Neural progenitor cell (in vitro differentiated cells): ENCODE data around the gene MDGA2. TPM values are rescaled to one million over a fixed set of nuclear protein-coding genes. Genes with fewer than 3 reads are reported as not detected.
A peak's percentile ranks its signal among the peaks of the same experiment; 100 is the strongest.

Source experiments
- DNase-seq: peaks from one replicate; pipeline ENCODE4 v3.0.0-alpha.2; 2016; ENCODE audit warnings: low spot score
- H2AFZ ChIP-seq: fragments of 200-600 bp; sonication (generic); replicated peaks from 2 replicates; pipeline ENCODE4 v1.6.1; 2016; ENCODE audit warnings: antibody characterized with exemption
- H3F3A ChIP-seq: fragments of 200-600 bp; sonication (generic); 2 replicates; pipeline ENCODE4 v1.6.1; 2016; ENCODE audit warnings: antibody characterized with exemption, low read depth
- H3K27ac ChIP-seq: fragments of 200-600 bp; sonication (generic); 2 replicates; pipeline ENCODE4 v1.5.1; 2016; ENCODE audit warnings: mild to moderate bottlenecking
- H3K27me3 ChIP-seq: fragments of 200-600 bp; sonication (generic); 2 replicates; pipeline ENCODE4 v1.6.1; 2016; ENCODE audit warnings: mild to moderate bottlenecking, moderate library complexity
- H3K36me3 ChIP-seq: fragments of 200-600 bp; sonication (generic); 2 replicates; pipeline ENCODE4 v1.5.1; 2016
- H3K4me1 ChIP-seq: fragments of 200-600 bp; sonication (generic); 2 replicates; pipeline ENCODE4 v1.6.1; 2016; ENCODE audit warnings: mixed run types
- H3K4me2 ChIP-seq: fragments of 200-600 bp; sonication (generic); 2 replicates; pipeline ENCODE4 v1.6.1; 2016
- H3K4me3 ChIP-seq: fragments of 200-600 bp; sonication (generic); 2 replicates; pipeline ENCODE4 v1.5.1; 2016
- H3K79me2 ChIP-seq: fragments of 200-600 bp; sonication (generic); 2 replicates; pipeline ENCODE4 v1.6.1; 2016; ENCODE audit warnings: low read depth
- H3K9ac ChIP-seq: fragments of 200-600 bp; sonication (generic); 2 replicates; pipeline ENCODE4 v1.6.1; 2016
- H3K9me3 ChIP-seq: fragments of 200-600 bp; sonication (generic); 2 replicates; pipeline ENCODE4 v1.5.1; 2016; ENCODE audit warnings: low read depth
- H4K20me1 ChIP-seq: fragments of 200-600 bp; sonication (generic); 2 replicates; pipeline ENCODE4 v1.6.1; 2016; ENCODE audit warnings: low read depth
- H3K27ac Mint-ChIP-seq: 3 replicates; pipeline ENCODE4 v1.8.0; 2021; ENCODE audit warnings: mixed read lengths
- H3K27me3 Mint-ChIP-seq: 2 replicates; pipeline ENCODE4 v1.8.0; 2022; ENCODE audit warnings: low read depth, mild to moderate bottlenecking, inconsistent platforms, moderate library complexity, mixed read lengths; ENCODE audit not compliant: insufficient read depth
- H3K36me3 Mint-ChIP-seq: 3 replicates; pipeline ENCODE4 v1.8.0; 2021; ENCODE audit warnings: mixed read lengths
- H3K4me1 Mint-ChIP-seq: 3 replicates; pipeline ENCODE4 v1.8.0; 2021; ENCODE audit warnings: mixed read lengths
- H3K4me3 Mint-ChIP-seq: 3 replicates; pipeline ENCODE4 v1.8.0; 2021; ENCODE audit warnings: mild to moderate bottlenecking, moderate library complexity, mixed read lengths
- H3K9me3 Mint-ChIP-seq: 3 replicates; pipeline ENCODE4 v1.8.0; 2020; ENCODE audit warnings: mixed read lengths
- EZH2 ChIP-seq: fragments of 200-600 bp; sonication (generic); IDR thresholded peaks from 2 replicates; pipeline ENCODE4 v1.6.1; 2017; ENCODE audit warnings: antibody characterized with exemption, mild to moderate bottlenecking, moderate library complexity
- EZH2phosphoT487 ChIP-seq: fragments of 200-600 bp; sonication (generic); IDR thresholded peaks from 2 replicates; pipeline ENCODE4 v1.6.1; 2017; ENCODE audit warnings: antibody characterized with exemption
- total RNA-seq: library from RNA; depleted of rRNA; stranded (reverse); fragments of >200 nt; gene quantifications from 2 replicates; pipeline ENCODE4 v1.2.3, GENCODE V29; 2015; ENCODE audit warnings: low replicate concordance
- TF ChIP-seq, protein P1 (sequence below): fragments of 200-600 bp; sonication (generic); IDR thresholded peaks from 2 replicates; pipeline ENCODE4 v1.5.1; 2017; ENCODE audit warnings: antibody characterized with exemption, mild to moderate bottlenecking

MDGA2 gene
- total RNA-seq, 1 donor from 2014 or later = 1.0 TPM

DNA sequence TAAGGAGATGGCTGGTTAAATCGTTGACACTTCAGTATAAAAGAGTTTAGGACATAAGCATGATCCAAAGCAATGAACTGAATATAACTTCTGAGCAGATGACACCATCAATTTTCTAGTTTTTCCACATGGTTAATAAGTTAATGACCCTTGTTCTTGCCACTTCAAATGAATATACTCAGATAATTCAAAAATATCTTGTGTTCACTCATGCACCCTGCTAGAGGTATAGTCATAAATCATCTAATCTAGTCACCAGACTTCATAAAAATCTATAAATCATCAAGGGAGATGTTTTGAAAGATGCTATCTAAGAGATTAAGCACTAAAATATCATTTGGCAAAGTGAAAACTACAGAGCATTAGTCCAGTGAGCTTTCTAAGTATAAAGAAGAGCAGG, 131.9 kb downstream of the MDGA2 start:
- no peaks in the 10 kb centered on the region for H3K9me3 ChIP-seq
- peaks cover 16% of the 10 kb centered on the region for H3K4me1 ChIP-seq
- Mint-ChIP-seq H3K27me3 (peaks cover 4% of the 10 kb centered on the region), H3K27ac (no peak overlapping the region), H3K4me3 (no peak overlapping the region), H3K36me3 (no peaks in the 10 kb centered on the region), H3K4me1 (peaks cover 31% of the 10 kb centered on the region), H3K9me3 (no peaks in the 10 kb centered on the region)
- H4K20me1 ChIP-seq = no peaks in the 10 kb centered on the region
- H2AFZ ChIP-seq = no peak overlapping the region
- H3K4me2 ChIP-seq = no peak overlapping the region
- no peaks in the 10 kb centered on the region for H3F3A ChIP-seq
- H3K27ac ChIP-seq = no peak overlapping the region
- H3K4me3 ChIP-seq = no peak overlapping the region
- no peak overlapping the region for H3K9ac ChIP-seq
- no peaks in the 10 kb centered on the region for H3K79me2 ChIP-seq
- TF ChIP-seq EZH2phosphoT487 (no peak), EZH2 (no peak)
- TF ChIP-seq, protein P1, sequence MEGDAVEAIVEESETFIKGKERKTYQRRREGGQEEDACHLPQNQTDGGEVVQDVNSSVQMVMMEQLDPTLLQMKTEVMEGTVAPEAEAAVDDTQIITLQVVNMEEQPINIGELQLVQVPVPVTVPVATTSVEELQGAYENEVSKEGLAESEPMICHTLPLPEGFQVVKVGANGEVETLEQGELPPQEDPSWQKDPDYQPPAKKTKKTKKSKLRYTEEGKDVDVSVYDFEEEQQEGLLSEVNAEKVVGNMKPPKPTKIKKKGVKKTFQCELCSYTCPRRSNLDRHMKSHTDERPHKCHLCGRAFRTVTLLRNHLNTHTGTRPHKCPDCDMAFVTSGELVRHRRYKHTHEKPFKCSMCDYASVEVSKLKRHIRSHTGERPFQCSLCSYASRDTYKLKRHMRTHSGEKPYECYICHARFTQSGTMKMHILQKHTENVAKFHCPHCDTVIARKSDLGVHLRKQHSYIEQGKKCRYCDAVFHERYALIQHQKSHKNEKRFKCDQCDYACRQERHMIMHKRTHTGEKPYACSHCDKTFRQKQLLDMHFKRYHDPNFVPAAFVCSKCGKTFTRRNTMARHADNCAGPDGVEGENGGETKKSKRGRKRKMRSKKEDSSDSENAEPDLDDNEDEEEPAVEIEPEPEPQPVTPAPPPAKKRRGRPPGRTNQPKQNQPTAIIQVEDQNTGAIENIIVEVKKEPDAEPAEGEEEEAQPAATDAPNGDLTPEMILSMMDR = no peak
- no peaks in the 10 kb centered on the region for H3K27me3 ChIP-seq
- no peak for DNase-seq
- H3K36me3 ChIP-seq = no peaks in the 10 kb centered on the region

DNA sequence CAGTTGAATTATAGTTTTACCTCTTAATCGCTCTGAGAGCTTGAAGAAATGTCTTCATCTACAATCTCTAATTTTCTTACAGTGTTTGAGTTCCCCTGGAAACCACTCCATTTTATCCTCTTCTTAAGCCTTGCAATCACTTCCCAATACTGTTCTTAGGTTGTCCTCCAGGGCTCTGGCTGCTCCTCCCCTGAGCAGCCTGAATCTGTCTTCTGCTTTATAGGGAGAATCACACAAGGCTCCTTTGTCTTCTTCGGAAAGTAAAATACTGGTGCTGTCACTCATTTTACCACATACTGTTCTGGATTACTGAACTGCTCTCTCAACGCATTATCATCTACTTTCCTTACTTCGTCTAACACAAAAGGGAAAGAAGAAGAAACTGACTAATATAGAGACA, 133.7 kb downstream of the MDGA2 start:
- H3K9ac ChIP-seq = no peak overlapping the region
- H3K27me3 ChIP-seq = no peaks in the 10 kb centered on the region
- peak overlapping the region; percentile 9 for H3K4me2 ChIP-seq
- H3K4me1 Mint-ChIP-seq = peaks cover 37% of the 10 kb centered on the region
- no peak for TF ChIP-seq EZH2
- no peak for TF ChIP-seq EZH2phosphoT487
- TF ChIP-seq, protein P1 = peak; percentile 9
- peaks cover 16% of the 10 kb centered on the region for H3K4me1 ChIP-seq
- H3K27ac ChIP-seq = no peak overlapping the region
- peak overlapping the region; percentile 7 for H3K4me3 Mint-ChIP-seq
- H3K36me3 Mint-ChIP-seq = no peaks in the 10 kb centered on the region
- no peaks in the 10 kb centered on the region for H3K9me3 ChIP-seq
- H3K79me2 ChIP-seq = no peaks in the 10 kb centered on the region
- H2AFZ ChIP-seq = peak overlapping the region; percentile 86
- H3K36me3 ChIP-seq = no peaks in the 10 kb centered on the region
- H3K9me3 Mint-ChIP-seq = no peaks in the 10 kb centered on the region
- peak; percentile 45 for DNase-seq
- no peak overlapping the region for H3K4me3 ChIP-seq
- H3F3A ChIP-seq = no peaks in the 10 kb centered on the region
- peak overlapping the region; percentile 10 for H3K27ac Mint-ChIP-seq
- H4K20me1 ChIP-seq = no peaks in the 10 kb centered on the region
- H3K27me3 Mint-ChIP-seq = peaks cover 4% of the 10 kb centered on the region

DNA sequence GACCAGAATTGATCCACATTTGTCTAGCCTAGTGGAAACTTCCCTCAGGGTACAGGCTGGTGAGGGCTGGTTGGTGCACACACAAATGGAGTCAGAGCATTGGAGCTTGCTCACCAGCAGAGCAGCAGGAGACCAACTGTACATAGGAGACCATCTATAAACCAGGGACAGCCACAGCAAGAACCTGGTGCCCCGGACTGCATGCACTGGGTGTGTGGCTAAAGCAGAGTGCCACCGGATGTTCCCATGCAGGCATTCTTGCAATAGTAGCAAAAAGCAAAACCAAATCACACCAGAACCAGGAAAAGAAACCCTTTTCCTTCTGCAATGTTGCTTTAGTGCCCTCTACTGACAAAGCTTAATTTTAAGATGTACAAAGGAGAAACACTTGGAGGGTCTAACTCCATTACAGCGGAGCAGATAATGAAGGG, 136.4 kb downstream of the MDGA2 start:
- TF ChIP-seq, protein P1 = peak; percentile 60
- TF ChIP-seq EZH2 = no peak
- Histone ChIP-seq H3K79me2 (no peaks in the 10 kb centered on the region), H3K4me3 (no peak overlapping the region), H3K4me1 (peaks cover 10% of the 10 kb centered on the region), H3K27me3 (no peaks in the 10 kb centered on the region), H3K9ac (no peak overlapping the region), H3K9me3 (no peaks in the 10 kb centered on the region), H2AFZ (peak overlapping the region; percentile 82), H3F3A (no peaks in the 10 kb centered on the region), H4K20me1 (no peaks in the 10 kb centered on the region), H3K27ac (no peak overlapping the region), H3K4me2 (no peak overlapping the region), H3K36me3 (no peaks in the 10 kb centered on the region)
- no peaks in the 10 kb centered on the region for H3K9me3 Mint-ChIP-seq
- H3K4me3 Mint-ChIP-seq = no peak overlapping the region
- H3K36me3 Mint-ChIP-seq = no peaks in the 10 kb centered on the region
- peaks cover 30% of the 10 kb centered on the region for H3K4me1 Mint-ChIP-seq
- DNase-seq = peak; percentile 38
- H3K27ac Mint-ChIP-seq = peak overlapping the region; percentile 47
- peaks cover 4% of the 10 kb centered on the region for H3K27me3 Mint-ChIP-seq
